ACC112 (cell line): ENCODE results near the gene RPS13.
"Not testable (repeated sequence)": the region's sequence is repeated elsewhere in the genome, so short reads cannot be mapped to it uniquely, and the experiment has no call there.

Experiments used
- H2AFZ ChIP-seq: fragments of 200-600 bp; sonication (generic); one replicate; pipeline ENCODE4 v1.6.0; 2017; ENCODE audit warnings: antibody characterized with exemption, low read length; ENCODE audit not compliant: unreplicated experiment
- H3K27ac ChIP-seq: fragments of 200-600 bp; sonication (generic); 2 replicates; pipeline ENCODE4 v1.5.1; 2014; ENCODE audit warnings: low read depth, mild to moderate bottlenecking, antibody characterized with exemption, low read length, moderate library complexity
- H3K27me3 ChIP-seq: fragments of 200-600 bp; sonication (generic); 2 replicates; pipeline ENCODE4 v1.6.1; 2014; ENCODE audit warnings: mild to moderate bottlenecking, antibody characterized with exemption, low read length, moderate library complexity, mixed read lengths; ENCODE audit not compliant: insufficient read depth
- H3K36me3 ChIP-seq: fragments of 200-600 bp; sonication (generic); 2 replicates; pipeline ENCODE4 v1.6.1; 2016; ENCODE audit warnings: mild to moderate bottlenecking, antibody characterized with exemption, low read length, moderate library complexity, mixed read lengths; ENCODE audit not compliant: insufficient read depth
- H3K4me1 ChIP-seq: fragments of 200-600 bp; sonication (generic); one replicate; pipeline ENCODE4 v1.6.1; 2016; ENCODE audit warnings: low read length, mixed read lengths; ENCODE audit not compliant: insufficient read depth, unreplicated experiment, control insufficient read depth
- H3K4me3 ChIP-seq: fragments of 200-600 bp; sonication (generic); 2 replicates; pipeline ENCODE4 v1.5.1; 2014; ENCODE audit warnings: mild to moderate bottlenecking, low read depth, low read length
- H3K79me2 ChIP-seq: fragments of 200-600 bp; sonication (generic); one replicate; pipeline ENCODE4 v1.6.0; 2016; ENCODE audit warnings: low read length; ENCODE audit not compliant: control insufficient read depth, unreplicated experiment, insufficient read depth

RPS13 gene

DNA sequence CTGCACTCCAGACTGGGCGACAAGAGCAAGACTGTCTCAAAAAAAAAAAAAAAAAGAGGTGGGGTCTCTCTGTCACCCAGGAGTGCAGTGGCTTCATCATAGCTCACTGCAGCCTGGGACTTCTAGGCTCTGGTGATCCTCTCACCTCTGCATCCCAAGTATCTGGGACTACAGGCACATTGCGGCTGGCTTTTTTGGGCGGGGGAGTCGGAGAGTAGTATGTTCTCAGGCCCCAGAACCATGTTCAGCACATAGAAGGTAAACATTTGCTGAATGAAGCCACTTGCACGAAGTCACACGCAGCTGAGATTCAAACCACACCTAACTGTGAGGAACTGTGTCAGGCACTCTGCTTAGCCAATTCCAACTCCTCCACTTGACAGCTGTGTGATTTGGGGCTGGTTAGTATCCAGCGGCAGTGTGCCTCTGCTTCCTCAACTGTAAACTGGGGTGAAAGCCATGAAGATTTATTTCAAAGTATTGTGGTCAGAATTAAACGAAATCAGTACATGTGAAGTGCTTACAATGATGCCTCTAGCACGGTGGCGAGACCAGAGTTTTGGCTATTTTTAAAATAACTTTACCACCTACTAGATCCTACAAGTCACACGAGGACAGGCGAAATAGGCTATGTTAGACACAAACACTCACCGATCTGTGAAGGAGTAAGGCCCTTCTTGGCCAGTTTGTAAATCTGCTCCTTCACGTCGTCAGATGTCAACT is 789 bp downstream of the RPS13 start:
- peaks cover 32% of the 10 kb centered on the region for H3K36me3 ChIP-seq
- H3K27me3 ChIP-seq, result no peaks in the 10 kb centered on the region
- peaks cover 21% of the 10 kb centered on the region for H3K4me1 ChIP-seq
- peak overlapping the region; percentile 90 for H3K4me3 ChIP-seq
- H3K27ac ChIP-seq, result peak overlapping the region; percentile 82
- H2AFZ ChIP-seq, result no peak overlapping the region
- peaks cover 41% of the 10 kb centered on the region for H3K79me2 ChIP-seq

DNA sequence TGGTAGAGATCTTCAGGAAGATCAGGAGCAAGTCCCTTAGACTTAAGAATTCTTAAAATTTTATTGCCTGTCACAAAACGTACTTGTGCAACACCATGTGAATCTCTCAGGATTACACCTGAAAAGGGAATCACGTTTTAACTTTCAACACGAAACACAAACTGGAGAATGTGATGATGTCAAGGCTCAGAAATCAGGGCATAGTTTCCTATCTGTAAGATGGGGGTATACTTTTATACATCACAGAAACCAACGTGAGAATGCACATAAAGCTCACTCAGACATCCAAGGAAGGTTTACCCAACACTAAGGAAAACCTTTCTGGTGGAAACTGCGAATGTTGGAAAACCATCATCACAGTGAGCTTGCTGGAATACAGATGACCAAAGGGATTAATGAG is 2.0 kb downstream of the RPS13 start:
- Histone ChIP-seq H3K4me1 (peaks cover 21% of the 10 kb centered on the region), H3K27ac (no peak overlapping the region), H3K4me3 (peak overlapping the region; percentile 90), H2AFZ (no peak overlapping the region), H3K36me3 (peaks cover 32% of the 10 kb centered on the region), H3K79me2 (peaks cover 41% of the 10 kb centered on the region), H3K27me3 (no peaks in the 10 kb centered on the region)

DNA sequence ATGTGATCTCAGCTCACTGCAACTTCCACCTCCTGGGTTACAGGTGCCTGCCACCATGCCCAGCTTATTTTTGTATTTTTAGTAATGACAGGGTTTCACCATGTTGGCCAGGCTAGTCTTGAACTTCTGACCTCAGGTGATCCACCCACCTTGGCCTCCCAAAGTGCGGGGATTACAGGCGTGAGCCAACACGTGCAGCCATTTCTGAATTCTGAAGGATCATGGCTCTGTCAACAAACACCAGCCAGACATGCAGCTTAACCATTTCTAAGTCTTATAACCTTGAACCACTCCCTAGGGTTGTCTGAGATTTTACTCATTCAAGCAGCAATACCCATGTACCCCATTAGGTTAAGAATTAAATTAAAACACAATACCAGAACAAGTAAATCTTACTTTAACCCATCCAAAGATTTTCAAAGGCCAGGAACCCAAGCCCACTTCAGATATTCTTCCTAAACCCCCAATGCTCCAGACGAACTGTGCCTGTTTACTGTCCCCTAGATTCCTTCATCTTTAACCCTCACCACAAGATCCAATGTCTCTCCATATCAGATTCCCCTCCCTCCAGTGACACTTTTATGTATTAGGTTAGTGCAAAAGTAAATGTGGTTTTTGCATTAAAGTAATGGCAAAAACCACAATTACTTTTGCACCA is 4.0 kb downstream of the RPS13 start:
- Histone ChIP-seq H3K36me3 (peaks cover 32% of the 10 kb centered on the region), H3K27me3 (no peaks in the 10 kb centered on the region), H3K4me1 (peaks cover 21% of the 10 kb centered on the region), H3K79me2 (peaks cover 39% of the 10 kb centered on the region), H3K27ac (no peak overlapping the region), H3K4me3 (no peak overlapping the region), H2AFZ (no peak overlapping the region)

DNA sequence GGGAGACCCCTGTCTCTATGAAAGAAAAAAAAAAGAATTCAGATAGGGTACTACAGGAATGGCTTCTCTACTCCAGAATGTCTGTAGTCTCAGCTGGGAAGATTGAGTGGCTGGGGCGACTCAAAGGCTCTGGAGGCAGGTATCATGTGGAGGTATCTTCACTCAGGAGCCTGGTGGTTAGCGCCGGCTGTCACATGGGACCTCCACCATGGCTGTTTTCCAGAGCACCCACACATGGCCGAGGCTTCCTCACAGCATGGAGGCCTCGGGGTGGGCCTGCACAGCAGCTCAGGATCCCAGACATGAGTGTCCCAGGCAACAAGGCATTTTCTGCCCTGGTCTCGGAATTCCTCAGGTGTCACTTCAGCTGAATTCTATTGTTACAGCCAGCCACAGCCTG is 10.1 kb downstream of the RPS13 start:
- Histone ChIP-seq H3K79me2 (no peaks in the 10 kb centered on the region), H3K4me3 (no peak overlapping the region), H3K27ac (no peak overlapping the region), H3K4me1 (no peaks in the 10 kb centered on the region), H3K36me3 (no peaks in the 10 kb centered on the region), H2AFZ (no peak overlapping the region), H3K27me3 (no peaks in the 10 kb centered on the region)

DNA sequence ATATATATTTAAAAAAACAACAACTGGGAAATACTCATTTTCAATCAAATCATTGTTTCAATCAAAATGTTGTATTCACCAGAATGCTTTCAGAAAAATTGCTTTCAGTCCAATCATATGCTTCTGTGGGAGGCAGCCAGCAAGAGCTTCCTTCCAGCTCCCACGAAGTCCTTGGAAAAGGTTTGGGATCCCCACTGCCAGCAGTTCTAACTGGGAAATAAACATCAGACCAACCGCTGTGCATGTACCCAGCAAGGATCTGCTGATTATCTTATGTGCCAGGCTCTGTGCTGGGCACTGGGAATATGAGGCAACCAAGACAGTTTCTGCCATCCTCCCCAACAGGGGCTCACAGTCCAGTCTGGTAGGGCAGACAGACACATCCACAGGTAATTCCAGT is 10.8 kb downstream of the RPS13 start:
- no peaks in the 10 kb centered on the region for H3K36me3 ChIP-seq
- no peaks in the 10 kb centered on the region for H3K4me1 ChIP-seq
- H3K27me3 ChIP-seq, result no peaks in the 10 kb centered on the region
- H3K4me3 ChIP-seq, result no peak overlapping the region
- no peak overlapping the region for H3K27ac ChIP-seq
- H3K79me2 ChIP-seq, result no peaks in the 10 kb centered on the region
- H2AFZ ChIP-seq, result no peak overlapping the region

DNA sequence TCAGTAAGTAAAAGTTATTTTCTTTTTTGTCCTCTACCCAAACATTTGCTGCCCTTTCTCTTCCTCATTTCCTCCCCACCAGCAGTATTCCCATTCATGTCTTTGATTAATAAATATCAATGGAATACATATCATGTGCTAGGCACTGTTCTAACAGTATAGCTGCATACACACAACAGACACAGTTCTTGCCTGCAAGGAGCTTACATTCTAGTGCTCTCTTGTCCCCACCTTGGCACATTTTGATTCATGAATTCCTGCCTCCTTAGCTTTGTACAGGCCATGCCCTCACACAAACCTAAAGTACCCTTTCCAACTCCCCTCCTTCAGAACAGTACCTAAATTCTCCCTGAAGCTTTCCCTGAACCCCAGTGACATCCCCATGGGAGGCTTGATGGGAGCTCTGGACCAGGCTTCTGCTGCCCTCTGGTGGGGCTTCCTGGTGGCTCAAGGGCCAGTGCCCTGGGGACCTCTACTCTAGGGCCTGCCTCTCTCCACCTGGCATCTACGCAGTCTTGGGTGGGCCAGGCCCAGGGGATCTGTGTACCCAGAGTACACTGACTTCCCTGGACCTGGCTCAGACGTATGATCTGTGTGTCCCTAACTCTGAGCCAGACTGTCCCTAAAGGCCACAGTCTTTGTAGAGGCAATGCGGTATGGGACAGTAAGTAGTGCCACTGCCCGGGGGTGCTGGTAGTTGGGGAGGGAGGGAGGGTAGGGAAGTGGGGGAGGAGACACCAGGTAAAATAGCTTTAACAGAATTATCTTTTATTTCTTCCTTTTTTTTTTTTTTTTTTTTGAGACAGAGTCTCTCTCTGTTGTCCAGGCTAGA is 14.1 kb downstream of the RPS13 start:
- H3K4me1 ChIP-seq, result no peaks in the 10 kb centered on the region
- no peaks in the 10 kb centered on the region for H3K79me2 ChIP-seq
- no peak overlapping the region for H3K4me3 ChIP-seq
- H3K36me3 ChIP-seq, result no peaks in the 10 kb centered on the region
- H3K27ac ChIP-seq, result no peak overlapping the region
- no peaks in the 10 kb centered on the region for H3K27me3 ChIP-seq
- no peak overlapping the region for H2AFZ ChIP-seq

DNA sequence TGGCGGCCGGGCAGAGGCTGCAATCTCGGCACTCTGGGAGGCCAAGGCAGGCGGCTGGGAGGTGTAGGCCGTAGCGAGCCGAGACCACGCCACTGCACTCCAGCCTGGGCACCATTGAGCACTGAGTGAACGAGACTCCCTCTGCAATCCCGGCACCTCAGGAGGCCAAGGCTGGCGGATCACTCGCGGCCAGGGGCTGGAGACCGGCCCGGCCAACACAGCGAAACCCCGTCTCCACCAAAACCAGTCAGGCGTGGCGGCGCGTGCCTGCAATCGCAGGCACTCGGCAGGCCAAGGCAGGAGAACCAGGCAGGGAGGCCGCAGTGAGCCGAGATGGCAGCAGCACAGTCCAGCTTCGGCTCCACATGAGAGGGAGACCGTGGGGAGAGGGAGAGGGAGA is 26.3 kb downstream of the RPS13 start:
- H3K27ac ChIP-seq, H3K4me1 ChIP-seq, H2AFZ ChIP-seq, H3K27me3 ChIP-seq, H3K4me3 ChIP-seq, H3K79me2 ChIP-seq, H3K36me3 ChIP-seq: not testable (repeated sequence)

DNA sequence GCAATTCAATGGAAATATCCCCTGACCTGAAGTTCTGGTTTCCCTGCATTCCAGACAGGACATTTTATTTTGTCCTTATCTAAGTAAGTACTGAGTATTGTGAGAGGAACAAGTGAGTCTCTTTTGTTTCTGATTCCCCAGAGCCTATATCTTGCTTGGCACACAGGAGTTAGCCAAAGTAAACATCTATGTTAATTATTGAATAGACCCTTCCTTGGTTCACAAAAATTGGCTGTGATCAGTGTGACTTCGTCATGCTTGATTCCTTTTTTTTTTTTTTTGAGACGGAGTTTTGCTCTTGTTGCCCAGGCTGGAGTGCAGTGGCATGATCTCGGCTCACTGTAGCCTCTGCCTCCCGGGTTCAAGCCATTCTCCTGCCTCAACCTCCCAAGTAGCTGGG is 29.0 kb downstream of the RPS13 start:
- peaks cover 10% of the 10 kb centered on the region; the same call in 1 of the 2 replicates for H3K27me3 ChIP-seq
- not testable (repeated sequence) for H2AFZ ChIP-seq, H3K36me3 ChIP-seq, H3K4me1 ChIP-seq, H3K27ac ChIP-seq, H3K79me2 ChIP-seq, H3K4me3 ChIP-seq

DNA sequence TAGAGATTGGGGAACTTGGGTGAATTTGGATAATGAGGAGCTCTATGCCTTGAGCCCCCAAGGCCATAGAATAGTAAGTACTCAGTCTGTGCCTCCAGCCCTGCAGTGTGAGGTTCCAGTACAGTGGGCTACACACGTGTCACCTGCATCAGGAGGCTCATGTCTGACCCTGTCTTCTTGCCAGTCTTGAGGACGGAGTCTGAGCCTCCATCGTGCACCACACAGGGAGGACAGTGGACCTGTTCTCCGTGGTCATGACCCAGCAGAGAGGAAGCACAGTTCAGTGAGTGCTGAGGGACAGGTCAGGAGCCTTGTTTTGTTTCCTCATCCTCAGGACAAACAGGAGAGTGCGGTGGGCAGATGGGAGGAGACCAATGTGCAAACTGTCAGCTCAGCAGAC is 30.8 kb downstream of the RPS13 start:
- Histone ChIP-seq H3K4me3 (no peak overlapping the region), H3K27ac (no peak overlapping the region), H3K36me3 (no peaks in the 10 kb centered on the region), H3K79me2 (no peaks in the 10 kb centered on the region), H3K4me1 (no peaks in the 10 kb centered on the region), H2AFZ (no peak overlapping the region), H3K27me3 (peaks cover 10% of the 10 kb centered on the region; the same call in 1 of the 2 replicates)

DNA sequence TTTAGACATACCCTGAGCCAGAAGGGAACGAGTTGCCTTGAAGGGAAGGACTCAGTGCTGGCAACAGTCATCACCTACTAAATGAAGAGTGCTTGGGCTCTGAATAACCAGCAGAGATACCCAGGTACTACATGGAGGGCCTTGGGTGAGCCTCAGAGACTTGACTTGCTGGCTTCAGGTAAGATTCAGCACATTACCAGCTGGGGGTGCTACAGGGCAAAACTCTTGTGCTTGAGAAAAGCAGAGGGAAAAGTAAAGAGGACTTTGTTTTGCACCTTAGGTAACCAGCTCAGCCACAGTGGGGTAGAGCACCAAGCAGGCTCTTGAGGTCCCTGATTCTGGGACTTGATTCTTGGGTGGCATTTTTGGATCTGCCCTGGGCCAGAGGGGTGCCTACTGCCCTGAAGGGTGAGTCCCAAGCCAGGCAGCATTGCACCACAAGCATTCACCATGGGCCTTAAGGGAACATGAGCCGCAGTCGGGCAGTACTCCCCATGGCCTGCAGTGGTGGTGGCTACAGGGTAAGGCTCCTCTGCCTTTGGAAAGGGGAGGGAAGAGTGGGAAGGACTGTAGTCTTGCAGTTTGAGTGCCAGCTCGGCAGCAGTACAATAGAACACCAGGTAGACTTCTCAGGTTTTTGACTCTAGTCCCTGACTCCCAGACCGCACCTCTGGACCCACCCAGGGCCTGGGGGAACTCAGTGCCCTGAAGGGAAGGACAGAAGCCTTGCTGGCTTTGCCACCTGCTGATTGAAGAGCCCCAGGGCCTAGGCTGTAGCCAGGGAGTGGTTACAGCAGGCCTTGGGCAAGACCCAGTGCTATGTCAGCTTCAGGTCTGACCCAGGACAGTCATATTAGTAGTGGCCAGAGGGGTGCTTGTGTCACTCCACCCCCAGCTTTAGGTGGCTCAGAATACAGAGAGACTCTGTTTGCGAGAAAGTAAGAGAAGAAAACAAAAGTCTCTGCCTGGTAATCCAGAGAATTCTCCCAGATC is 40.5 kb downstream of the RPS13 start:
- peaks cover 13% of the 10 kb centered on the region for H3K27me3 ChIP-seq
- H3K4me3 ChIP-seq, result no peak overlapping the region
- H2AFZ ChIP-seq, result no peak overlapping the region
- no peak overlapping the region for H3K27ac ChIP-seq
- no peaks in the 10 kb centered on the region for H3K36me3 ChIP-seq
- no peaks in the 10 kb centered on the region for H3K79me2 ChIP-seq
- no peaks in the 10 kb centered on the region for H3K4me1 ChIP-seq
